Testis (tissue), 2 donors: Measurements from ENCODE around the gene TNFAIP1.

Experiments used
- CTCF ChIP-seq, 3 experiments: fragments of 450-650 bp in 2 of 3; fragments of 200-600 bp in 1 of 3; sonication (generic) in 1 of 3; IDR thresholded peaks; one replicate each; pipeline ENCODE4 v1.5.1; 2016 to 2019; ENCODE audit warnings: antibody characterized with exemption in 3 of 3, mild to moderate bottlenecking in 2 of 3, moderate library complexity in 1 of 3
- POLR2A ChIP-seq: fragments of 450-650 bp; IDR thresholded peaks from one replicate; pipeline ENCODE4 v1.6.1; 2017; ENCODE audit warnings: antibody characterized with exemption, mild to moderate bottlenecking, moderate library complexity

DNA sequence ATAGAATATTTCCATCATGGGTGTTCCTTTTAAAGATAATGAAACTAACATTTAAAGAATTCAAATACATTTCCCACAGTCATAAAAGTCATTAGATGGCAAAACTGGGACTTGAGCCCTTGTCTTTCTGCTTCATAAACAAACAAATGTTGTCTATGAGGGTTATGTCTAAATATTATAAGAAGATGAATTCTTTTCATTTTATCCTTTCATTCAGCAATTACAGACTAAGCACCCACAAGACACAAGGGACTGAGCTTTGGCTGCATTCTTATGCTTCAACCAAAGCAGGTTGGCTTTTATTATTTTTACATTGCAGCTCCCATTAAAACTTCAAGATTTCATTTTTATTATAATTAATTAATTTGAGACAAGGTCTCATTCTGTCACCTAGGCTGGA lies 50.8 kb downstream of the TNFAIP1 start:
- no peak for TF ChIP-seq POLR2A
- no peak for TF ChIP-seq CTCF (IDR thresholded peaks at IDR 0.05)
